HCT116 (cell line): ENCODE data around the gene ANKDD1A. TPM values are rescaled to one million over a fixed set of nuclear protein-coding genes. Genes with fewer than 3 reads are reported as not detected.

Source experiments
- ATAC-seq: fragments of 200-7000 bp; cut with Tn5 transposase; 2 replicates; pipeline ENCODE4 v1.9.1; 2020; ENCODE audit warnings: mild to moderate bottlenecking, moderate library complexity
- BruUV-seq: library from RNA; stranded (reverse); fragments of 400-500 nt; replicated peaks from 2 replicates; lab custom pipeline; 2021; lab: Mats Ljungman, UMichigan
- CTCF ChIA-PET: fragments of 300-600 bp; sonication (Branson Sonifier 250); formaldehyde crosslinking; loops from one replicate; lab custom pipeline; 2021; ENCODE audit warnings: antibody characterized with exemption; lab: Charles Lee
- POLR2A ChIA-PET: fragments of 300-600, 350-600 bp; sonication (Branson Sonifier 250); formaldehyde crosslinking; loops from one replicate; lab custom pipeline; 2021; ENCODE audit warnings: antibody characterized with exemption; lab: Charles Lee
- RAD21 ChIA-PET, 2 experiments: fragments of 300-600 bp; sonication (Branson Sonifier 250); formaldehyde crosslinking; loops; one replicate each; lab custom pipeline; 2023; ENCODE audit warnings: low total read pairs in 2 of 2; ENCODE audit not compliant: uncharacterized antibody in 2 of 2, unreplicated experiment in 2 of 2, low non-redundant PET in 1 of 2; lab: Charles Lee
- DNase-seq: peaks from one replicate; pipeline ENCODE4 v3.0.0-alpha.2; 2010; ENCODE audit warnings: low read depth, low spot score
- H2AFZ ChIP-seq: fragments of 200-600 bp; shearing (Covaris generic), sonication (generic); 2 replicates; pipeline ENCODE4 v1.6.1; 2017; ENCODE audit warnings: low read depth, mixed run types, mixed read lengths, antibody characterized with exemption, low read length; ENCODE audit not compliant: poor library complexity, severe bottlenecking
- H3K27ac ChIP-seq: 2 replicates; pipeline ENCODE4 v1.5.1; 2012; ENCODE audit warnings: low read depth, low read length
- H3K27me3 ChIP-seq: fragments of 200-600 bp; sonication (generic); 2 replicates; pipeline ENCODE4 v1.6.1; 2016; ENCODE audit warnings: mixed run types, low read length, mixed read lengths; ENCODE audit not compliant: insufficient read depth
- H3K36me3 ChIP-seq, 2 experiments: fragments of 200-500 bp in 1 of 2; fragments of 200-600 bp in 1 of 2; sonication (Bioruptor generic) in 1 of 2; sonication (generic) in 1 of 2; 2 replicates each; pipeline versions ENCODE4 v1.5.1 to v1.6.1; 2014 to 2016; ENCODE audit warnings: low read length in 2 of 2, inconsistent platforms in 1 of 2, mixed read lengths in 1 of 2, mixed run types in 1 of 2; ENCODE audit not compliant: insufficient read depth in 2 of 2, control insufficient read depth in 1 of 2
- H3K4me1 ChIP-seq, 2 experiments: fragments of 200-600 bp in 1 of 2; sonication (generic) in 1 of 2; 2 replicates each; pipeline versions ENCODE4 v1.5.1 to v1.6.1; 2012 to 2017; ENCODE audit warnings: low read length in 2 of 2, inconsistent platforms in 1 of 2, mild to moderate bottlenecking in 1 of 2, mixed read lengths in 1 of 2, mixed run types in 1 of 2, moderate library complexity in 1 of 2; ENCODE audit not compliant: insufficient read depth in 2 of 2, control insufficient read depth in 1 of 2
- H3K4me2 ChIP-seq: fragments of 200-600 bp; sonication (generic); 2 replicates; pipeline ENCODE4 v1.6.1; 2017; ENCODE audit warnings: mixed run types, low read length, mixed read lengths
- H3K4me3 ChIP-seq, 2 experiments: fragments of 200-600 bp in 1 of 2; sonication (generic) in 1 of 2; replicated peaks in 1 of 2; 2 replicates each; pipeline ENCODE4 v1.5.1; 2011 to 2016; ENCODE audit warnings: low read length in 2 of 2, control low read depth in 1 of 2, low read depth in 1 of 2, mild to moderate bottlenecking in 1 of 2, mixed read lengths in 1 of 2, mixed run types in 1 of 2
- H3K79me2 ChIP-seq: fragments of 200-600 bp; sonication (generic); 2 replicates; pipeline ENCODE4 v1.6.1; 2017; ENCODE audit warnings: mild to moderate bottlenecking, mixed run types, low read length, moderate library complexity, mixed read lengths; ENCODE audit not compliant: insufficient read depth
- H3K9ac ChIP-seq: fragments of 200-600 bp; sonication (generic); 2 replicates; pipeline ENCODE4 v1.6.1; 2016; ENCODE audit warnings: low read length, mixed read lengths
- H3K9me2 ChIP-seq: fragments of 200-600 bp; sonication (generic), shearing (Covaris generic); 2 replicates; pipeline ENCODE4 v1.6.1; 2017; ENCODE audit warnings: mixed run types, mild to moderate bottlenecking, moderate library complexity; ENCODE audit not compliant: insufficient read depth
- H3K9me3 ChIP-seq, 2 experiments: fragments of 200-500 bp in 1 of 2; fragments of 200-600 bp in 1 of 2; sonication (Bioruptor generic) in 1 of 2; sonication (generic) in 1 of 2; 2 replicates each; pipeline ENCODE4 v1.6.1; 2014 to 2017; ENCODE audit warnings: low read length in 2 of 2, mixed read lengths in 2 of 2, inconsistent platforms in 1 of 2, low read depth in 1 of 2, mild to moderate bottlenecking in 1 of 2, mixed run types in 1 of 2, moderate library complexity in 1 of 2; ENCODE audit not compliant: control insufficient read depth in 1 of 2, insufficient read depth in 1 of 2
- H4K20me1 ChIP-seq: fragments of 200-600 bp; sonication (generic), shearing (Covaris generic); 2 replicates; pipeline ENCODE4 v1.6.1; 2017; ENCODE audit warnings: mixed run types, mild to moderate bottlenecking, moderate library complexity; ENCODE audit not compliant: insufficient read depth
- CBX3 ChIP-seq: IDR thresholded peaks from 2 replicates; pipeline ENCODE4 v1.6.1; 2012; ENCODE audit warnings: low read depth
- CEBPB ChIP-seq: IDR thresholded peaks from 2 replicates; pipeline ENCODE4 v1.6.1; 2012; ENCODE audit warnings: low read depth
- CTCF ChIP-seq, 3 experiments: fragments of 200-600 bp in 1 of 3; sonication (generic) in 1 of 3; IDR thresholded peaks in 2 of 3; conservative IDR thresholded peaks in 1 of 3; 2 replicates each; pipeline ENCODE4 v1.5.1; 2012 to 2017; ENCODE audit warnings: low read depth in 2 of 3, low read length in 2 of 3, antibody characterized with exemption in 1 of 3, borderline replicate concordance in 1 of 3, control low read depth in 1 of 3, mild to moderate bottlenecking in 1 of 3, mixed read lengths in 1 of 3, mixed run types in 1 of 3, moderate library complexity in 1 of 3; ENCODE audit not compliant: insufficient read depth in 1 of 3
- EZH2phosphoT487 ChIP-seq: fragments of 200-600 bp; IDR thresholded peaks from 2 replicates; pipeline ENCODE4 v1.6.1; 2018; ENCODE audit warnings: antibody characterized with exemption, borderline replicate concordance
- FOSL1 ChIP-seq: IDR thresholded peaks from 2 replicates; pipeline ENCODE4 v1.6.1; 2012; ENCODE audit warnings: low read depth
- POLR2A ChIP-seq: IDR thresholded peaks from 2 replicates; pipeline ENCODE4 v1.7.0; 2011; ENCODE audit warnings: borderline replicate concordance; ENCODE audit not compliant: insufficient read depth, insufficient read length; ENCODE audit errors: extremely low read depth
- RAD21 ChIP-seq: IDR thresholded peaks from 2 replicates; pipeline ENCODE4 v1.6.1; 2012; ENCODE audit warnings: low read depth, mild to moderate bottlenecking
- REST ChIP-seq: IDR thresholded peaks from 2 replicates; pipeline ENCODE4 v1.6.1; 2012; ENCODE audit warnings: low read depth
- TCF7L2 ChIP-seq: IDR thresholded peaks from 2 replicates; pipeline ENCODE4 v1.7.0; 2011; ENCODE audit warnings: borderline replicate concordance, inconsistent platforms; ENCODE audit not compliant: insufficient read depth, insufficient read length; ENCODE audit errors: extremely low read depth
- ZBTB33 ChIP-seq: IDR thresholded peaks from 2 replicates; pipeline ENCODE4 v1.6.1; 2011; ENCODE audit warnings: mild to moderate bottlenecking, low read length, moderate library complexity; ENCODE audit not compliant: insufficient replicate concordance; ENCODE audit errors: extremely low read depth
- intact Hi-C: fragments of 100-400 bp; cut with micrococcal nuclease; formaldehyde crosslinking; loops from 2 replicates; pipeline ENCODE4 v1.10.0; 2022
- total RNA-seq: library from RNA; stranded (reverse); gene quantifications from one replicate; pipeline ENCODE4 v1.2.1, GENCODE V29; 2021; ENCODE audit not compliant: unreplicated experiment

ANKDD1A gene
- total RNA-seq, 1 experiment from 2014 or later: 8.1 TPM

- Histone ChIP-seq H3K36me3 (no peaks in the 10 kb centered on the region), H3K79me2 (peaks cover 10% of the 10 kb centered on the region), H3K27ac (no peak overlapping the region), H2AFZ (peak overlapping the region; percentile 39), H3K27me3 (no peaks in the 10 kb centered on the region), H3K4me3 (no peak overlapping the region), H3K9me3 (no peaks in the 10 kb centered on the region), H3K9ac (no peak overlapping the region)
- no TSS peak for BruUV-seq
- RAD21 ChIA-PET: no interaction called here
- DNase-seq: no peak
- no peak for ATAC-seq
- POLR2A ChIA-PET: no interaction called here
- no peak for TF ChIP-seq CEBPB
- TF ChIP-seq EZH2phosphoT487: no peak
- no peak for TF ChIP-seq CTCF (IDR thresholded peaks at IDR 0.05 in 2 of 3, conservative IDR thresholded peaks at IDR 0.05 in 1 of 3; ENCODE audit: borderline replicate concordance in 1 of 3, insufficient read depth in 1 of 3, low read depth in 2 of 3, low read length in 2 of 3)
- no peak for TF ChIP-seq ZBTB33
- TF ChIP-seq CBX3: no peak
- TF ChIP-seq RAD21: no peak
- no peak for TF ChIP-seq FOSL1
- no peak for TF ChIP-seq TCF7L2
- TF ChIP-seq REST: no peak
- TF ChIP-seq POLR2A: no peak
- TF ChIP-seq, all 23 proteins: peak for 0
- H3K4me1 ChIP-seq: peaks cover 3 to 14% of the 10 kb centered on the region in 2 experiments; a peak in 3 of 4 replicates
- no peak overlapping the region for H3K4me2 ChIP-seq
- intact Hi-C loops: loop anchor here (5.0 kb wide), 1 partner anchor 156 kb away; no protein-coding TSS in a partner anchor
- H3K9me2 ChIP-seq: no peaks in the 10 kb centered on the region
- no peaks in the 10 kb centered on the region for H4K20me1 ChIP-seq
- CTCF ChIA-PET: no interaction called here
Observed at GRCh38 chr15:64993290-64993689, 81.6 kb downstream of the ANKDD1A start.
